Sigmoid colon (tissue), 7 donors: ENCODE results near the gene BCL2L12. TPM values are rescaled to one million over a fixed set of nuclear protein-coding genes. Genes with fewer than 3 reads are reported as not detected.

Experiments
- DNase-seq: peaks from one replicate; pipeline ENCODE4 v3.0.0-alpha.2; 2019
- H3K27ac ChIP-seq, 4 donors: fragments of 200-600 bp; sonication (generic); one replicate each; pipeline ENCODE4 v1.5.1; 2016 to 2019; ENCODE audit warnings: mild to moderate bottlenecking in 1 of 4
- H3K27me3 ChIP-seq, 3 donors: fragments of 200-600 bp; sonication (generic); one replicate each; pipeline ENCODE4 v1.5.1; 2019; ENCODE audit warnings: mild to moderate bottlenecking in 1 of 3
- H3K36me3 ChIP-seq, 4 donors: fragments of 200-600 bp; sonication (generic); one replicate each; pipeline ENCODE4 v1.5.1; 2016 to 2019
- H3K4me1 ChIP-seq, 4 donors: fragments of 200-600 bp; sonication (generic); one replicate each; pipeline ENCODE4 v1.5.1; 2017 to 2019
- H3K4me3 ChIP-seq, 4 donors: fragments of 200-600 bp; sonication (generic); one replicate each; pipeline ENCODE4 v1.5.1; 2017 to 2019; ENCODE audit warnings: mild to moderate bottlenecking in 2 of 4, moderate library complexity in 1 of 4
- H3K9me3 ChIP-seq, 4 donors: fragments of 200-600 bp in 3 of 4; sonication (generic) in 3 of 4; one replicate each; pipeline versions ENCODE4 v1.5.1 to v1.6.1; 2013 to 2019
- CTCF ChIP-seq, 4 experiments: fragments of 450-650 bp in 3 of 4; fragments of 200-600 bp in 1 of 4; IDR thresholded peaks; one replicate each; pipeline ENCODE4 v1.5.1; 2016 to 2019; ENCODE audit warnings: antibody characterized with exemption in 4 of 4, mild to moderate bottlenecking in 3 of 4, moderate library complexity in 2 of 4
- EP300 ChIP-seq, 4 donors: sonication (generic); formaldehyde crosslinking; IDR thresholded peaks; one replicate each; pipeline ENCODE4 v1.6.1; 2017; ENCODE audit warnings: antibody characterized with exemption in 4 of 4
- POLR2A ChIP-seq, 2 donors: fragments of 450-650 bp; IDR thresholded peaks; one replicate each; pipeline ENCODE4 v1.6.1; 2016; ENCODE audit warnings: antibody characterized with exemption in 2 of 2, mild to moderate bottlenecking in 2 of 2, moderate library complexity in 2 of 2
- POLR2AphosphoS5 ChIP-seq, 4 donors: sonication (generic); formaldehyde crosslinking; IDR thresholded peaks; one replicate each; pipeline ENCODE4 v1.6.1; 2017; ENCODE audit warnings: antibody characterized with exemption in 4 of 4
- WGBS, 2 donors: extraction: QIAGEN DNeasy Blood & Tissue Kit; methylation state at CpG; one replicate each; pipeline ENCODE4 v1.1.7; 2013; 5-methylcytosine and 5-hydroxymethylcytosine counted together
- intact Hi-C: fragments of 100-400 bp; cut with DNase I; formaldehyde crosslinking; loops from one replicate; pipeline ENCODE4 v1.15.1; 2023
- polyA plus RNA-seq, 3 donors: library from polyadenylated mRNA; stranded (reverse); fragments of 200-250 nt; gene quantifications; one replicate each; pipeline ENCODE4 v1.2.3, GENCODE V29; 2013
- total RNA-seq, 4 donors: library from RNA; depleted of rRNA; stranded (reverse); fragments of >200 nt; gene quantifications; one replicate each; pipeline ENCODE4 v1.1.0, GENCODE V29; 2016
- donor health status: healthy with polysubstance abuse.
- donor health status: Bipolar disorder and iron deficiency.
- donor health status: healthy.

The BCL2L12 gene
- total and polyA plus RNA-seq, 7 donors, result 4.6 to 43.6 (median 9.0) TPM

GRCh38 chr19:49690656-49691242, 25.0 kb downstream of the BCL2L12 start, which contains the start of gene CPT1C:
CPT1C (plus strand) TSS chr19:49691116; CDS start chr19:49692253, 1,137 bp downstream.
- DNase-seq, result peak; percentile 93
- WGBS, 2 donors, result 2 to 4% methylated on average over 38 of the region's 38 CpGs
- H3K27me3 ChIP-seq, result peaks cover 4 to 35% (median 31%) of the 10 kb centered on the region in 3 donors
- peak within 1 kb of the TSS; percentile 58 to 70 (median 60) for H3K27ac ChIP-seq
- H3K4me1 ChIP-seq, result peaks cover 0 to 31% (median 26%) of the 10 kb centered on the region in 4 donors
- intact Hi-C loops, result loop anchor here (2.0 kb wide), 1 partner anchor 76 kb away; the partner anchor contains the start of gene AP2A1
- peaks cover 0 to 24% (median 21%) of the 10 kb centered on the region in 4 donors for H3K36me3 ChIP-seq
- no peaks in the 10 kb centered on the region for H3K9me3 ChIP-seq
- TF ChIP-seq CTCF (IDR thresholded peaks at IDR 0.05) (no peak), POLR2AphosphoS5 (IDR thresholded peaks at IDR 0.05) (peak; percentile 51 to 76 (median 66))
- H3K4me3 ChIP-seq, result peak within 1 kb of the TSS; percentile 32 to 46 (median 39)

- no peaks in the 10 kb centered on the region for H3K9me3 ChIP-seq
These were observed 25.8 kb downstream of the BCL2L12 start for GRCh38 chr19:49691243-49692146.

GRCh38 chr19:49692147-49692506, 26.4 kb downstream of the BCL2L12 start:
- Histone ChIP-seq H3K4me1 (peaks cover 0 to 31% (median 26%) of the 10 kb centered on the region in 4 donors), H3K9me3 (no peaks in the 10 kb centered on the region), H3K36me3 (peaks cover 0 to 10% (median 7%) of the 10 kb centered on the region in 4 donors), H3K4me3 (peak overlapping the region in 1 of 4 donors; percentile 44), H3K27me3 (peaks cover 4 to 35% (median 31%) of the 10 kb centered on the region in 3 donors), H3K27ac (no peak overlapping the region)
- intact Hi-C loops, result no loop called here
- 77 to 78% methylated on average over 16 of the region's 16 CpGs for WGBS, 2 donors
- TF ChIP-seq POLR2AphosphoS5 (IDR thresholded peaks at IDR 0.05) (no peak), EP300 (IDR thresholded peaks at IDR 0.05) (no peak), POLR2A (IDR thresholded peaks at IDR 0.05) (no peak), CTCF (IDR thresholded peaks at IDR 0.05) (no peak)
- no peak for DNase-seq

More at GRCh38 chr19:49691243-49692146, 25.8 kb downstream of the BCL2L12 start:
- Histone ChIP-seq H3K27me3 (peaks cover 4 to 35% (median 31%) of the 10 kb centered on the region in 3 donors), H3K4me3 (peak overlapping the region; percentile 32 to 46 (median 39)), H3K27ac (peak overlapping the region; percentile 32 to 70 (median 58)), H3K4me1 (peaks cover 0 to 31% (median 26%) of the 10 kb centered on the region in 4 donors), H3K36me3 (peaks cover 0 to 17% (median 13%) of the 10 kb centered on the region in 4 donors)
- intact Hi-C loops, result loop anchor here (2.0 kb wide), 1 partner anchor 75 kb away; the partner anchor contains the start of gene AP2A1
- WGBS, 2 donors, result 15 to 16% methylated on average over 39 of the region's 39 CpGs
- no peak for TF ChIP-seq CTCF (IDR thresholded peaks at IDR 0.05)
- no peak for DNase-seq

GRCh38 chr19:49696115-49696514, 30.4 kb downstream of the BCL2L12 start:
- no peaks in the 10 kb centered on the region for H3K36me3 ChIP-seq
- H3K4me3 ChIP-seq, result no peak overlapping the region
- DNase-seq, result no peak
- H3K4me1 ChIP-seq, result peaks cover 0 to 7% (median 5%) of the 10 kb centered on the region in 4 donors
- H3K27ac ChIP-seq, result no peak overlapping the region
- no peaks in the 10 kb centered on the region for H3K9me3 ChIP-seq
- WGBS, 2 donors, result 83 to 84% methylated on average over 6 of the region's 6 CpGs
- intact Hi-C loops, result no loop called here
- no peak for TF ChIP-seq POLR2A (IDR thresholded peaks at IDR 0.05)
- TF ChIP-seq EP300 (IDR thresholded peaks at IDR 0.05), result no peak
- TF ChIP-seq CTCF (IDR thresholded peaks at IDR 0.05), result no peak
- no peak for TF ChIP-seq POLR2AphosphoS5 (IDR thresholded peaks at IDR 0.05)
- peaks cover 2 to 12% (median 11%) of the 10 kb centered on the region in 3 donors for H3K27me3 ChIP-seq
